Measurements from ENCODE around the gene TSPYL4.

DNA sequence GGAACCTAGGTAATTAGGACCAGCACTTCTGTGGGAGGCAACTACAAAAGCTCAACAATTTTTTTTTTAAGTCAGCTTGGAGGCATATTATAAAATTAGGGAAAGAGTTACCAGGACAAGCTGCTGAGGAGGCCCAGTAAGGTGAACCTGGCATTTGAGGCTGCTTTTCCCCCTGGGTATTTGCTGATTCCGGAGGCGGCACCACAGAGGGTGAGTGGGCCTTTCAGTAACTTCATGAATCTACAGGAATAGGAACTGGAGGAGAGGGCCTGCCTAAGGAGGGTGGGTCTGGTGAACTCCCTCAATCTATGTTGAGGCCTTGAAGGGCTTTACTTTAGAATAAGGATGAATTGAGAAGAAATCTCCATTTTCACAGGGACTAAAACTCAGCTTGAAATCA, 14.6 kb downstream of the TSPYL4 start:
- TF ChIP-seq, protein P1, sequence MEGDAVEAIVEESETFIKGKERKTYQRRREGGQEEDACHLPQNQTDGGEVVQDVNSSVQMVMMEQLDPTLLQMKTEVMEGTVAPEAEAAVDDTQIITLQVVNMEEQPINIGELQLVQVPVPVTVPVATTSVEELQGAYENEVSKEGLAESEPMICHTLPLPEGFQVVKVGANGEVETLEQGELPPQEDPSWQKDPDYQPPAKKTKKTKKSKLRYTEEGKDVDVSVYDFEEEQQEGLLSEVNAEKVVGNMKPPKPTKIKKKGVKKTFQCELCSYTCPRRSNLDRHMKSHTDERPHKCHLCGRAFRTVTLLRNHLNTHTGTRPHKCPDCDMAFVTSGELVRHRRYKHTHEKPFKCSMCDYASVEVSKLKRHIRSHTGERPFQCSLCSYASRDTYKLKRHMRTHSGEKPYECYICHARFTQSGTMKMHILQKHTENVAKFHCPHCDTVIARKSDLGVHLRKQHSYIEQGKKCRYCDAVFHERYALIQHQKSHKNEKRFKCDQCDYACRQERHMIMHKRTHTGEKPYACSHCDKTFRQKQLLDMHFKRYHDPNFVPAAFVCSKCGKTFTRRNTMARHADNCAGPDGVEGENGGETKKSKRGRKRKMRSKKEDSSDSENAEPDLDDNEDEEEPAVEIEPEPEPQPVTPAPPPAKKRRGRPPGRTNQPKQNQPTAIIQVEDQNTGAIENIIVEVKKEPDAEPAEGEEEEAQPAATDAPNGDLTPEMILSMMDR (IDR thresholded peaks at IDR 0.05; ENCODE audit: insufficient read depth, low read length, poor library complexity, severe bottlenecking) = no peak
- TF ChIP-seq EZH2phosphoT487 (conservative IDR thresholded peaks at IDR 0.05; ENCODE audit: low read length) = no peak
